GM19043 (cell line): ENCODE results near the gene TUBA1A.
"Not testable (repeated sequence)": the region's sequence is repeated elsewhere in the genome, so short reads cannot be mapped to it uniquely, and the experiment has no call there.

Experiments
- ATAC-seq: cut with Tn5 transposase; IDR thresholded peaks from one replicate; pipeline ENCODE4 v1.9.1; 2021; ENCODE audit warnings: low read depth; ENCODE audit not compliant: unreplicated experiment

Gene TUBA1A

DNA sequence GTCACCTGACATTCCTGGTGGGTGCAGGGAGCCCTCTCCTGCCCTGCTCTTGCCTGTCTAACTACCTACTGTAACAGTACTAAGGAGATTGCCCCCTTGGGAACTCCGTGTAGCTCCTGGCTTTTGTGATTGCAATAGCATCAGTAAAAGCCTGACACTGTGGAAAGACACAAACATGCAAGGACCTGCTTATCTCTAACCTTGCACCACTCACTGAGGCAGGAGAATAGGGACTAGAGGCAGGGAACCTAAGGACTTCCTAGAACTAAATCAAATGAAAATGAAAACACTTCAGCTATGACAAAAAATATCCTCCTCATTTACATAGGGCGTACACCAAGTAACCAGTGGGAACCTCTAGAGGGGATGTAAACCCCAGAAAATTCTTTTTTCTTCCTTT, 28.5 kb downstream of the TUBA1A start:
- ATAC-seq, result no peak

DNA sequence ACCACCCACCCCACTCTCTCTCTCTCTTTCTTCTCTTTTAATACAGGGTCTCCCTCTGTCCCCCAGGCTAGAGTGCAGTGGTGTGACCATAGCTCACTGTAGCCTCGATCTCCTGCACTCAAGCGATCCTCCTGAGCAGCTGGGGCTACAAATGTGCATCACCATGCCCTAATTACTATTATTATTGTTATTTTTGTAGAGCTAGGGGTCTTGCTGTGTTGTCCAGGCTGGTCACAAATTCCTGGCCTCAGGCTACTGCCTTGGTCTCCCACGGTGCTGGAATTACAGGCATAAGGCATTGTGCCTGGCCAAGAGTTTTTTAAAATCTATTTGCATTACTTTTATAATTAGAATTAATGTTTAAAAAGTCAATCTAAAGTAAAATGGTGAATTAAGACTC, 34.7 kb downstream of the TUBA1A start:
- no peak for ATAC-seq

DNA sequence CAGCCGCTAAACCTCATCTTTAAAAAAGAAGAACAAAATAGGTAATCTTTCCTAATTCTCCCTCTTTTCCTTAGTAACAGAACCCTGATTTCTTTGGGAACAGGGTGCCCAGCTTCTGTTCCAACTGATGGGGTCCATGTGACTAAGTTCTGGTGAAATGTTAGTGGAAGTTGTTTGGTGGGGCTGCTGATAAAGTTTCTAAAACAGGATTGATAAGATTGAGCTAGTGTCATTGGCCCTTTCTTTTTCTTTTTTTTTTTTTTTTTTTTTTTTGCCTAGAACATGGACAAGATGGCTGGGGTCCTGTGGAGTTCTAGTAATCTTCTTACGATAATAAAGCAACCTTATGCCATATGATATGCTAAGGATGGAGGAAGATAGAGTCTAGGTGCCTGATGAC, 41.5 kb downstream of the TUBA1A start:
- ATAC-seq, result no peak

DNA sequence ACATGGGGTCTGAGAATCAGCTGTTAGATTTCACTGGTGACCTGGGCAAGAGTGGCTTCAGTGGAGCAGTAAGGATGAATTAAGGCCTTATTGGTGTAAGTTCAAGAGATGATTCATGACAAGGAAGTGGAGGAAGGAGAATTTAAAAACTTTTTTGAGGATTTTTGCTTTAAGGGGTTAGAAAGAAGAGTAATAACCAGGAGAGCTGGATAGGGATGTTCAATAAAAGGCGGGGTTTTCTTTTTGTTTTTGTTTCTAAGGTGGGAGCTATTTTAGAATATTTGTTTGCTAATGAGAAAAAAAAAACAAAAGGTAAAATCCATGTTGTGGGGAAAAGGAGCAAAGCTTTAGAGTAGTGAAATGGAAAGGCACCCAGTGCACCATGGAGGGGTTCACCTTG, 42.5 kb downstream of the TUBA1A start:
- ATAC-seq, result no peak

DNA sequence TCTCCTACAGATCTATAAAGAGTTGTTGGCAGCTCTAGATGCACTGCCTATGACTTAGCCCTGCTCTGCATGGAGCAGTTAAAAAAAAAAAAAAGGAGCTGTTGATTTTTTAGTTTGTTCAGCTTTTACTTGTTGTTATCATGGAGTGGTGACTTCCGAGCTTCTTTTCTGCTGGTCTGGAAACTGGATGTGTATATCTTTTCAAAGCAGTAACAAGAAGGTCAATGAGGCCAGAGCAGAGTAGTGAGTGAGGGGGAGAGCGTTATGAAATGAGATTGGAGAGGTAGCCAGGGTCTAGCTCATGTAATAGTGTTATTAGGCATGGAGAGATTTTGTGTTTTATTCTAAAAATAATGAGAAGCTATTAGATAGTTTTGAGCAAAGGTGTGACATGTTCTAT, 44.5 kb downstream of the TUBA1A start:
- ATAC-seq, result no peak

DNA sequence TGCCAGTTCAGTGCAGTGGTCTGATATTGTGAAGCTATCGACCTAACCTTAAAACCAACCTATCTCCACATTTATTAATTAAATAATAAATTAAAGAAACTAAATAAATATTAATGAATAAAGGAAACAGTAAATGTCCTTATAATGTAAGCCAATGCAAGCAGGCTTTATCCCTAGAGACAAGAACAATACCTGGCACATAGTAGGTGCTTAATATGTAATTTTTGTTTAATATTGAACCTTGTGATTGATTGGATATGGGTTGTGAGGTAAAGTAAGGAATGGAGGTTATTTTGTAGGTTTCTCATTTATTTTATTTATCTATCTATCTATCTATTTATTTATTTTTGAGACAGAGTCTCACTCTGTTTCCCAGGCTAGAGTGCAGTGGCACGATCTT, 49.9 kb downstream of the TUBA1A start:
- ATAC-seq, result no peak

DNA sequence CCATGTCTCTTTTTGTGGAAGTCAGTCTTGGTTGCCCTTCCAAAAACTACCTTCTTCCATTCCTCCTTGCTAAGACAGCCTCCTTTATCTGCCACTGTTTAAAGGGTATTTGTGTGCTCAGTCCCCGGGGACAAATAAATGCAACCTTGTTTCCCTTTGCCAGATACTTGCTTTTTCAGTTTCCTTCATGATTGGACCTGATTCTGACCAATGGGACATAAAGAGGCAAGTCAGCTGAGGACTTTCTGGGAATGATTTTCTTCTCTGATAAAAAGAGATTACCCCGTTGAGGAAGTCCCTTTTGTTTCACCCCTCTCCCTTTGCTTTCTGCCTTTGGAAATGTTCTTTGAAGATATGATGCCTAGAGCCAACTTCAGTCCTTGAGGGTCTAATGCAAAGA, 50.3 kb downstream of the TUBA1A start:
- no peak for ATAC-seq

DNA sequence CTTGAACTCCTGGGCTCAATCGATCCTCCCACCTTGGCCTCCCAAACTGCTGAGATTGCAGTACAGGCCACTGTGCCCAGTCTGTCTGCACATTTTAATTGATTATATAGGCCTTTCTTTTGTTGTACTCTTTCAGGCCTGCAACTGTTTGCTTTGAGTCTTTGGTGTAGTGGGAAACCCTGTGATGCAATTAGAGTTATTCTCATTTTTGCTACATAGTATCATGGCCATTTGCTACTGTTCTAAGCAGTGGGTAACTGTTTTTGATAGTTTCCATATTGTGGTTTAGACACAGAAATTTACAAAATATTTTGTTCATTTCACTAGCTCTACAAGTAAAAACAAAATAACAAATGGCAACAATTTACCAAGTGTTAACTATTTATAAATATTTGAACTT, 51.4 kb downstream of the TUBA1A start:
- no peak for ATAC-seq

DNA sequence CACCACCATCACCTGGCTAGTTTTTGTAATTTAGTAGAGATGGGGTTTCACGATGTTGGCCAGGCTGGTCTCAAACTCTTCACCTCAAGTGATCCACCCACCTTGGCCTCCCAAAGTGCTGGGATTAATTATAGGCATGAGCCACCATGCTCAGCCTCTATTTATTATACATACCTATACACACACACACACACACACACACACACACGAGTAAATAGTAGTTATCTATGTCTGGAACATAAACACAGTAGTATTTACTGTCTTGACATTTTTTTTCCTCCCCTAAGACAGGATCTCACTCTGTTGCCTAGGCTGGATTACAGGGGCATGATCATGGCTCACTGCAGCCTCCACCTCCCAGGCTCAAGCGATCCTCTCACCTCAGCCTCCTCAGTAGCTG, 51.9 kb downstream of the TUBA1A start:
- ATAC-seq, result not testable (repeated sequence)
